Kidney tubule cell (primary cell): ENCODE measurements around the gene TMEM179.

ENCODE experiments used
- DNase-seq: peaks from one replicate; pipeline ENCODE4 v3.0.0-alpha.2; 2018; ENCODE audit warnings: low spot score

Gene TMEM179

DNA sequence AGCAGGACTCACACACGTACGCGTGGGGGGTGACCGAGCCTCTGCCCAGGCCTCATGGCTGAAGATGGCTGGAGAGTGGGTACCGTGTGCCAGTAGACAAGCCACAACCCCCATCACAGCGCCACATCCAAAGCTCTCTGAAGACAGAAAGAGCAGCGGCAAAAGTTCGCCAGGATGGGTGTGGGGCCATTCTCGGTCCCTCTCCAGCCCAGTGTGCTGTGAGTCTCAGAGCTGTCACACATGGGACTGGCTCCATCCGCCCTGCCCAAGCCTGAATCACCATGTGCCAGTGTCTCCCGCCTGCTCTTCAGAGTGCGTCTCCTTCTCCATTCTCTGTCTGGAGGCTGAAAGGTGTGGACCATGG, 5.7 kb downstream of the TMEM179 start:
- DNase-seq: no peak

DNA sequence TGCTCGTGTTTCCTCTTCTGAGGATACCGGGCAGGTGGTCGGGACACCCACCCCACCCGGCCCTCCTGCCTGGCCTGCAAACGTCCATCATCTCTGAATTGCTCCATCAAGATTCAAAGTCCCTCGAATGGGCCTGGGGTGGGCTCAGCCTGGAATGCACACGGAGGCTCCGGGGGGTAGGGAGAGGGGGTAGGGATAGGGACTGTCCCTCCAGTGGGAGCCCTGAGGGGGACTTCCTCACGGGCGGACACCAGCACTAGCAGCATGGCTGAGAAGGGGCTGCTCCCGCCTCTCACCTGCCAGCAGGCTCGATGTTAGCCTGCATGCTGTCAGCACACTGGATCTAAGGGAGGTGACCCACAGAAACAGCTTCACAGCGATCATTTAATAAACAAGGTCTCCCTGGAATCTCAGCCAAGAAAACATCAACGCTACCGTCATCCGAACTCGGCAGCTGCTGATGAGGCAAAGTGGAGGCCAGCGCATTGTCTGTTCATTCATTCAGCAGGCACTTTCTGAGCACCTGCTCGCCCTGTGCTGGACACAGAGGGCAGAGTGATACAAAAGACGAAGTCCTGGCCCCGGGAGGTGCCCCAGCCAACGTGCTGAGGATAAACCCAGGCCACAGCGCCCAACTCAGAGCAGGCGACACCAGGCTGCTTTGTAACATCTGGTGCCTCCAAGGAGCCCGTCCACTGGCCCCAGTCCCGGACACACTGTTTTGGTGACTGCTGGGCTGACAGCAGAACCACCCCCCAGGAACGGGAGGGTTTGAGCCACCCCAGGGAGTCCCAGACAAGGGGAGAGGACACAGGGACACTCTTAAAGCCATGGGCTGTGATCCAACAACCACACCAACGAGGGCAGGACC, 6.3 kb downstream of the TMEM179 start:
- no peak for DNase-seq

DNA sequence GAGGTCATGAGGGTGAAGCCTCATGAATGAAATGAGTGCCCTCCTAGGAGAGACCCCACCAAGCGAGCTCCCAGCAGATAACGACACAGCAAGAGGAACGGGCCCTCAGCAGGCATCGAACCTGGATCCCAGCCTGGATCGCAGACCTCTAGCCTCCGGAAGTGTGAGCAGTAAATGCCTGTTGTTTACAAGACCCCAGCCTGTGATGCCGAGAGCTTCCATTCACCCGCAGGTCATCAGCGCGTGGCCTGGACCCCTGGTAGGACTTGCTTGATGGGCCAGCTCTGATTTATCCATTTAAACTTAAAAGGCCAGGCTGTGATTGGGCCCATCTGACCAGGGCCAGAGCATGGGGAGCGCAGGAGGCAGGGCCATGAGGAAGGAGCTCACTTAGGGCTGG, 7.0 kb downstream of the TMEM179 start:
- DNase-seq: no peak

DNA sequence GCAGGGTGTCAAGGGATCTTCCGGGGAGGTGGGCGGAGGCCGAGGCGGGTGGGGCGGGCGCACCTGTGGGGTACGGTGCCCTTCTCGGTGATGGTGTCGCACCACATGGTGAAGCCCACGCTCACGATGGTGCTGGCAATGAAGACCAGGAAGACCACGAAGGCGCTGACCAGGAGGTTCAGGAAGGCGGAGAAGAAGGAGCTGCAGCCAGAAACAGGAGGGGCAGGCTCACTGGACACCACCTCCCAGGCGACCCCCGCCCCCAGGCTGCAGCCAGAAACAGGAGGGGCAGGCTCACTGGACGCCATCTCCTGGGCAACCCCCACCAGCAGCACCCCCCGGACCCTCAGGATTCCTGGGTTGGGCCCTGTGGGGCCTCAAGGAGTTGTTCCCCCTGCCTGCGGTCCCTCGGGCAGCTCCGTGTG, 7.6 kb downstream of the TMEM179 start:
- DNase-seq: no peak

DNA sequence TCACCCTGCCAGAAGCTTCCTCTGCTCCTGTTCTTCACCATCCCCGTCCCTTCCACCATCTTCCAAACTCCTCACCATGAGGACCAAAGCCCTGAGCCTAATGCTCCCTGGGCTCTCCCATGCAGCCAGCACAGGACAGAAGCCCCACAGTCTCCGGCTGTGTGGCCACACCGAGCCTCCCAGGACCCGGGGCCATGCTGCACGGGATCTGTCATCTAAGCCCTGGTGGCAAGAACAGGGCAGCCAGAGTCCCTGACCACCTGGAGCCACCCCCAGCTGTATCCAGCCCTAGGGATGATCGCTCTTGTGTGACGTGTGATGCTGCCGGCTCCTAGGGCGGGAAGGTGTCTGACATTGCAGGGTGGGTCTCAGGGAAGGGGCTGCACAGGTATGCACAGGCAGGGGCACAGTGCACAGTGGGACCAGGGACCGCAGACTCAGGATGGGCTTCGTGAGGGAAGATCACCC, 8.1 kb downstream of the TMEM179 start:
- DNase-seq: no peak

DNA sequence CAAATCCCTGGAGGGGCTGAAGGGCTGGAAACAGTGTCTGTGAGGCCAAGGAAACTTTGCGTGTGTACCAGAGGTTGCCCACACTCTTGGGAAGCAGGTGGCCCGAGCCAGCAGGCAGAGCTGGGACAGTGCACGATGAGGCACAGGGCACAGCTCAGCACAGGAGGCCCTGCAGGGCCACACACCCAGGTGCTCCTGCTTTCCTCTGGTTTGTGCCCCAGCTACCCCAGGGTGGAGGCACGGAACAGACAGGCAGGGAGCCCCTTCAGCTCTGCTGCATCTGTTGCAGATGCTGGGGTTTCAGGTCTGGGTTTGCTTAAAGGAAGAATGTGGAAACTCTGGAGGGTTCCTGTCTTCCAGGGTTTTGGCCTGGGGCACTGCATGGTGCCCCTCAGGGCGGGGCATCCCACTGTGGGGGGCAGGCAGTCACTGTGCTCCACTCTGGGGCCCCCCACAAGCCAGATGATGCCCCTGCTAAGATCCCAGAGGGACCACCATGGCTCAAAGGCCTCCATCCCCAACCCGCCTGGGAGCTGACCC, 8.6 kb downstream of the TMEM179 start:
- DNase-seq: no peak

- DNase-seq: no peak
These were observed 9.4 kb downstream of the TMEM179 start for GRCh38 chr14:104595116-104595675.

GRCh38 chr14:104594310-104595046, 10.1 kb downstream of the TMEM179 start:
- DNase-seq: no peak

- DNase-seq: no peak
These were observed 10.8 kb downstream of the TMEM179 start for GRCh38 chr14:104593710-104594136.

- no peak for DNase-seq
These were observed 11.3 kb downstream of the TMEM179 start for GRCh38 chr14:104593241-104593701.

- no peak for DNase-seq
These were observed 11.8 kb downstream of the TMEM179 start for GRCh38 chr14:104592785-104593184.

DNA sequence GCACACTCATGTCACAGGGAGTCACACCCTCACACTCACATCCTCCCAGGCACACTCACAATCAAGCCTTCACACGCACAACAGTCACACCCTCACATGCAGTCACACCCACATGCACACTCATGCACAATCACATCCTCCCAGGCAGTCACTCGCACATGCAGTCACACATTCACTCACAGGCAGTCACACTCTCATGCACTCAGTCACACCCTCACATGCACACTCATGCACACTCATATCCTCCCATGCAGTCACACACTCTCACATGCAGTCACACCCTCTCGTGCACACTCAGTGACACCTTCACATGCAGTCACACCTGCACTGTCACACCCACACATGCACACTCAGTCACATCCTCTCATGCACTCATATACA, 12.3 kb downstream of the TMEM179 start:
- DNase-seq: no peak

- DNase-seq: no peak
These were observed 12.9 kb downstream of the TMEM179 start for GRCh38 chr14:104591506-104592291.

DNA sequence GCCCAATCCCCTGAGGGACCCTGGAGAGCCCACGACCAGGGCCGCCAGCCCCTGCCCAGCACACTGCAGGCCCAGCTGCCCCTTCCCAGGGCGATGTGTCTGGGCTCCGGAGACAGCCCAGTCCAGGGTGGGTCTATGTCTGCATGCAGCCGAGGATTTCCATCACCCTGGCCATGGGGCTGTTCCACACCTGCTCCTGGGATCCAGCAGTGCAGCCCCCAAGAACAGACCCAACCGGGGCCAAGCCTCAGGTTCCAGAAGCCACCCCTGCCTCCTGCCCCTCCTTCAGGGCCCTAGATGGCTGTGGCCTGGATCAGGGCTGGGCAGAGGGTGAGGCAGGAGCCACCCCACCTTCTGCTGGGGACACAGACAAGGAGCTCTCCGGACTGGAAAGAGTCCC, 13.5 kb downstream of the TMEM179 start:
- no peak for DNase-seq

- no peak for DNase-seq
These were observed 14.2 kb downstream of the TMEM179 start for GRCh38 chr14:104590240-104590965.

GRCh38 chr14:104589338-104590195, 15.0 kb downstream of the TMEM179 start:
- no peak for DNase-seq

- DNase-seq: no peak
These were observed 16.3 kb downstream of the TMEM179 start for GRCh38 chr14:104588066-104588857.

DNA sequence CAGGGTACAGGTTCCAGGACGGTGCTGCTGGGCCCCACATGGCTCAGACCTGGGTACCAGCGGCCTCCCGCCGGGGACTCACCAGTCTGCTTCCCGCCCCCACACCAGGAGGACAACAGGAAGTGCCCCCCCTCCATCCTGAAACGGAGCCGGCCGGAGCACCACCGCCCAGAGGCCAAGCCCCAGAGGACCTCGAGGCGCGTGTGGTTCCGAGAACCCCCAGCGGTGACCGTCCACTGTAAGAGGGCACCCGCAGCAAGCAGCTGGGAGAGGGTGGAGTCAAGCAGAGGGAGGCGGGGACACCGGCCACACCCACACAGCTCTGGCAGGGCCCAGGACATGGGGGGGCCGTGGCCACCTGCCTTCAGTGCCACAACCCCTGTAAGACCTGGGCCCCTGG, 16.9 kb downstream of the TMEM179 start:
- no peak for DNase-seq
